GM12878 (cell line): ENCODE data around the gene AP1AR. TPM values are rescaled to one million over a fixed set of nuclear protein-coding genes. Genes with fewer than 3 reads are reported as not detected.

ENCODE experiments used
- ATAC-seq: fragments of 200-7000 bp; cut with Tn5 transposase; 3 replicates; pipeline ENCODE4 v1.9.1; 2020; ENCODE audit warnings: mild to moderate bottlenecking, moderate library complexity
- BruUV-seq: library from RNA; stranded (reverse); fragments of 400-500 nt; replicated peaks from 2 replicates; lab custom pipeline; 2021; lab: Mats Ljungman, UMichigan
- CTCF ChIA-PET: fragments of 300-600 bp; sonication (Branson Sonifier 250); formaldehyde crosslinking; extraction: SDS; loops from one replicate; lab custom pipeline; 2021; ENCODE audit warnings: inconsistent platforms; lab: Yijun Ruan, JAX
- POLR2A ChIA-PET: fragments of 350-600 bp; formaldehyde crosslinking; extraction: SDS; loops from one replicate; lab custom pipeline; 2021; ENCODE audit warnings: inconsistent platforms; lab: Charles Lee
- RAD21 ChIA-PET: fragments of 300-600 bp; sonication (Branson Sonifier 250); formaldehyde crosslinking; loops from one replicate; lab custom pipeline; 2023; ENCODE audit warnings: antibody characterized with exemption; ENCODE audit not compliant: unreplicated experiment; lab: Charles Lee
- SMC1A ChIA-PET: fragments of 300-600 bp; sonication (Branson Sonifier 250); formaldehyde crosslinking; loops from one replicate; lab custom pipeline; 2023; ENCODE audit not compliant: unreplicated experiment, uncharacterized antibody; lab: Charles Lee
- DNase-seq: peaks from one replicate; pipeline ENCODE4 v3.0.0-alpha.2; 2011; ENCODE audit warnings: low read depth, low spot score
- FAIRE-seq: peaks from 3 replicates; lab custom pipeline; 2011; peaks lifted over from hg19 to GRCh38; lab: Jason Lieb, UNC
- H2AFZ ChIP-seq: 2 replicates; pipeline ENCODE4 v1.6.0; 2011; ENCODE audit warnings: low read depth, low read length, control low read depth; ENCODE audit not compliant: control insufficient read depth
- H3K27ac ChIP-seq: 2 replicates; pipeline ENCODE4 v1.5.1; 2011; ENCODE audit warnings: control low read depth; ENCODE audit not compliant: control insufficient read depth, insufficient read depth
- H3K27me3 ChIP-seq, 2 experiments: replicated peaks in 1 of 2; 2 replicates each; pipeline versions ENCODE4 v1.6.0 to v1.6.1; 2011; ENCODE audit warnings: low read length in 1 of 2; ENCODE audit not compliant: control insufficient read depth in 2 of 2, insufficient read depth in 2 of 2
- H3K36me3 ChIP-seq, 2 experiments: 2 replicates each; pipeline ENCODE4 v1.5.1; 2011; ENCODE audit warnings: low read length in 1 of 2; ENCODE audit not compliant: control insufficient read depth in 2 of 2, insufficient read depth in 2 of 2
- H3K4me1 ChIP-seq: 2 replicates; pipeline ENCODE4 v1.6.1; 2011; ENCODE audit warnings: mild to moderate bottlenecking, low read length, moderate library complexity, mixed read lengths; ENCODE audit not compliant: control insufficient read depth, insufficient read depth
- H3K4me2 ChIP-seq: 2 replicates; pipeline ENCODE4 v1.6.0; 2011; ENCODE audit warnings: control low read depth; ENCODE audit not compliant: control insufficient read depth, insufficient read depth
- H3K4me3 ChIP-seq: fragments of 200-600 bp; sonication (generic); 2 replicates; pipeline ENCODE4 v1.5.1; 2016
- H3K79me2 ChIP-seq: 2 replicates; pipeline ENCODE4 v1.6.0; 2011; ENCODE audit warnings: low read length; ENCODE audit not compliant: control insufficient read depth, insufficient read depth
- H3K9ac ChIP-seq: 2 replicates; pipeline ENCODE4 v1.8.0; 2011; ENCODE audit warnings: low read length, control low read depth, mixed read lengths; ENCODE audit not compliant: control insufficient read depth, insufficient read depth
- H3K9me3 ChIP-seq: replicated peaks from 3 replicates; pipeline ENCODE4 v1.5.1; 2011; ENCODE audit warnings: mild to moderate bottlenecking, low read length; ENCODE audit not compliant: control insufficient read depth, insufficient read depth
- H4K20me1 ChIP-seq: 2 replicates; pipeline ENCODE4 v1.6.0; 2011; ENCODE audit not compliant: control insufficient read depth, insufficient read depth
- EED ChIP-seq: sonication (generic); IDR thresholded peaks from 2 replicates; pipeline ENCODE4 v1.6.1; 2016; ENCODE audit warnings: antibody characterized with exemption, low read depth
- WGBS: methylation state at CpG from one replicate; pipeline ENCODE4 v1.1.6; 2016; ENCODE audit warnings: low lambda C conversion rate; ENCODE audit not compliant: insufficient replicate concordance, insufficient coverage; ENCODE audit errors: missing lambda C conversion rate; 5-methylcytosine and 5-hydroxymethylcytosine counted together
- in situ Hi-C: fragments of 300-500 bp; cut with MboI; formaldehyde crosslinking; loops from 9 replicates; pipeline ENCODE4 v1.14.3; 2018; ENCODE audit warnings: mixed read lengths
- intact Hi-C: fragments of 100-400 bp; cut with micrococcal nuclease; formaldehyde crosslinking; loops from one replicate; pipeline ENCODE4 v1.14.2; 2022; ENCODE audit not compliant: unreplicated experiment
- polyA plus RNA-seq, 11 experiments: library from polyadenylated mRNA; depleted of rRNA in 4 of 11; unstranded in 6 of 11; stranded (reverse) in 5 of 11; fragments of >200 nt; fragmentation: Nextera tagmentation in 4 of 11; fragmentation: Illumina TruSeq in 1 of 11; extraction: Ambion mirVana in 4 of 11; extraction: Trizol in 1 of 11; gene quantifications; 1 replicate in 1 of 11; 2 replicates in 10 of 11; pipeline versions ENCODE4 v1.2.1 to v1.2.3, GENCODE V29; 2011 to 2016; ENCODE audit warnings: inconsistent platforms in 2 of 11, missing spikeins in 2 of 11, low read depth in 1 of 11
- total RNA-seq, 4 experiments: library from RNA; depleted of rRNA in 3 of 4; stranded (reverse); fragments of >200 nt in 3 of 4; fragmentation: Illumina TruSeq in 1 of 4; extraction: Trizol in 1 of 4; gene quantifications; 2 replicates each; pipeline versions ENCODE4 v1.2.1 to v1.2.3, GENCODE V29; 2013 to 2021
- TF ChIP-seq, protein P1 (sequence below): fragments of 450-650 bp; formaldehyde crosslinking; IDR thresholded peaks from 2 replicates; pipeline ENCODE4 v1.4.0; 2020; ENCODE audit warnings: mild to moderate bottlenecking, moderate library complexity

Gene AP1AR
- total and polyA plus RNA-seq, 10 of the 15 experiments (the other 5 are each of a cell fraction or from before 2014, with no cell fraction given) = 5.6 to 29.1 (median 16.3) TPM

DNA sequence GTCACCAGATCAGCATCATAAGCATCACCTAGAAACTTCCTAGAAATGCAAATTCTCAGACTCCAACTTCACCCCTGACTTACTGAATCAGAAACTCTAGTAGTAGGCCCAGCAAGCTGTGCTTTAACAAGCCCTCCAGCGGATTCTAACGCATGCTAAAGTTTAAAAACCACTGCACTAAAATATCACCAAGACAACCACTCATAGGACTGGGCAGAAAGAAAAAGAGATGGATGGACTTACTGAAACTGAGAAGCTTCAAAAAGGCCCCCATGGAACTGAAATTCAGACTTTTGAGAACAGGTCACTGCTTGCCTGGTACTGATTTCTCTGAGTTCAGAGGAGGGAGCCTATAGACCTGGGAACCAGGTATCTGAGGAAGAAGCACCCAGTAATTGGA is 46.3 kb upstream of the AP1AR start:
- ChIA-PET SMC1A (interaction anchor here (1.1 kb wide), 2 partner anchors 37 to 39 kb away, joined by 3 read pairs; no protein-coding TSS in a partner anchor), CTCF (interaction anchor here (0.6 kb wide), 1 partner anchor 36 kb away, joined by 3 read pairs; no protein-coding TSS in a partner anchor)

More for the DNA sequence above, 46.3 kb upstream of the AP1AR start:
- POLR2A ChIA-PET = interaction anchor here (0.7 kb wide), 1 partner anchor 346 kb away, joined by 3 read pairs; no protein-coding TSS in a partner anchor
- no peaks in the 10 kb centered on the region for H3K9me3 ChIP-seq
- no peak for FAIRE-seq
- no peak overlapping the region for H3K27ac ChIP-seq
- TF ChIP-seq, protein P1, sequence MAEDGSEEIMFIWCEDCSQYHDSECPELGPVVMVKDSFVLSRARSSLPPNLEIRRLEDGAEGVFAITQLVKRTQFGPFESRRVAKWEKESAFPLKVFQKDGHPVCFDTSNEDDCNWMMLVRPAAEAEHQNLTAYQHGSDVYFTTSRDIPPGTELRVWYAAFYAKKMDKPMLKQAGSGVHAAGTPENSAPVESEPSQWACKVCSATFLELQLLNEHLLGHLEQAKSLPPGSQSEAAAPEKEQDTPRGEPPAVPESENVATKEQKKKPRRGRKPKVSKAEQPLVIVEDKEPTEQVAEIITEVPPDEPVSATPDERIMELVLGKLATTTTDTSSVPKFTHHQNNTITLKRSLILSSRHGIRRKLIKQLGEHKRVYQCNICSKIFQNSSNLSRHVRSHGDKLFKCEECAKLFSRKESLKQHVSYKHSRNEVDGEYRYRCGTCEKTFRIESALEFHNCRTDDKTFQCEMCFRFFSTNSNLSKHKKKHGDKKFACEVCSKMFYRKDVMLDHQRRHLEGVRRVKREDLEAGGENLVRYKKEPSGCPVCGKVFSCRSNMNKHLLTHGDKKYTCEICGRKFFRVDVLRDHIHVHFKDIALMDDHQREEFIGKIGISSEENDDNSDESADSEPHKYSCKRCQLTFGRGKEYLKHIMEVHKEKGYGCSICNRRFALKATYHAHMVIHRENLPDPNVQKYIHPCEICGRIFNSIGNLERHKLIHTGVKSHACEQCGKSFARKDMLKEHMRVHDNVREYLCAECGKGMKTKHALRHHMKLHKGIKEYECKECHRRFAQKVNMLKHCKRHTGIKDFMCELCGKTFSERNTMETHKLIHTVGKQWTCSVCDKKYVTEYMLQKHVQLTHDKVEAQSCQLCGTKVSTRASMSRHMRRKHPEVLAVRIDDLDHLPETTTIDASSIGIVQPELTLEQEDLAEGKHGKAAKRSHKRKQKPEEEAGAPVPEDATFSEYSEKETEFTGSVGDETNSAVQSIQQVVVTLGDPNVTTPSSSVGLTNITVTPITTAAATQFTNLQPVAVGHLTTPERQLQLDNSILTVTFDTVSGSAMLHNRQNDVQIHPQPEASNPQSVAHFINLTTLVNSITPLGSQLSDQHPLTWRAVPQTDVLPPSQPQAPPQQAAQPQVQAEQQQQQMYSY (CRISPR knock-in tag) = no peak
- TF ChIP-seq EED = no peak
- RAD21 ChIA-PET = no interaction called here
- H2AFZ ChIP-seq = peak overlapping the region; percentile 23; the same call in 1 of the 2 replicates
- intact Hi-C loops (no loop called here), in situ Hi-C loops (no loop called here)
- H3K4me3 ChIP-seq = no peak overlapping the region
- peak; percentile 74 for ATAC-seq
- H3K36me3 ChIP-seq = no peaks in the 10 kb centered on the region
- no peak for DNase-seq
- BruUV-seq = no TSS peak
- H4K20me1 ChIP-seq = no peaks in the 10 kb centered on the region
- H3K4me1 ChIP-seq = no peaks in the 10 kb centered on the region
- no peaks in the 10 kb centered on the region for H3K27me3 ChIP-seq
- 6% methylated on average over 2 of the region's 2 CpGs for WGBS
- H3K9ac ChIP-seq = no peak overlapping the region
- no peak overlapping the region for H3K4me2 ChIP-seq
- H3K79me2 ChIP-seq = no peaks in the 10 kb centered on the region
